GM21717 (cell line): ENCODE measurements around the gene FZR1.

Experiments used
- ATAC-seq: cut with Tn5 transposase; IDR thresholded peaks from one replicate; pipeline ENCODE4 v1.9.1; 2021; ENCODE audit warnings: mild to moderate bottlenecking, moderate library complexity; ENCODE audit not compliant: unreplicated experiment

Gene FZR1

DNA sequence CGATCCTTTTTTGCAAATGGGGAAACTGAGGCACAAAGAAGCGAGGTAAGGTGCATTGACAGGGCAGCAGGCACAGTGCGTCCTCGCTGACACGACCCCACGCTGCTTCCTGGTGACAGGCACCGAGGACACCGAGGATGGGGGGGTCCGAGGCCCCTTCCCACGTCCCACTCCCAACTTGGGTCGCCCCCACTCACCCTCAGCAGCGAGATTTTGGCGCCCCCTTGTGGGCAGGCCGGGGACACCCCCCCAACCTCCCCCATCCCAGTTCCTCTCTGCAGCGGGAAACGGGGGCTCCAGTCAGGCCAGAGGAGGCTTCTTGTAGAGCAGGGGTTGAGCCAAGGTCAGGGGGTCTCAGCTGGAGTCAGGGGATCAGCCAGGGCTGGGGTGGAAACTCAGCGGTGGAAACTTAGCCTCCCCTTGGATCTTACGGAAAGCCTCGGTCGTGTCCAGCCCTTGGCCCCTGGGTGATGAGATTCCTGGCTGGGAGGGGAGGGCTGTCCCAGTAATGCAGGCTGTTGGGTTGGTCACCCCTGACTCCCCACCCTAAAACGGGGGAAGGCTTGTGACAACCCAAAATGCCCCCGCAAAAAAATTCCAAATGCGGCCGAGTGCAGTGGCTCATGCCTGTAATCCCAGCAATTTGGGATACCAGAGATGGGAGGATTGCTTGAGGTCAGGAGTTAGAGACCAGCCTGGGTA lies 34.0 kb upstream of the FZR1 start:
- ATAC-seq, result no peak

DNA sequence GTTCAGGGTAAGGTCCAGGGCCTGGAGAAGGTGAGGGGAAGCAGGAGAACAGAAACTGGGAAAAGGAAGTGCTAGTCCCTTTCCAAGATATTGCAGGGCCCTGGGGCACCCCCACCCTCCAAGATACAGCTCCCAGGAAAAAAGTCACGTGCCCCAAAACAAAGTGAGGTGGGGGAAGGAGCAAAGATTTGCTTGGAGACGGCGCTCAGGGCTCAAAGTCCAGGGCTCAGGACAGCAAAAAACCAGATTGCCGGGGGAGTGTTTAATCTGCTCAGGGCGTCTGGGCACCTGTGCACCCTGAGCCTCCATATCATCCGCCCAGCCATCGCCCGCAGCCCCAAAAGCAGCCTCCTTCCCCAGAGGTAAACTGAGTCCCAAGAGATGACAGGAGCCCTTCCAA lies 32.1 kb upstream of the FZR1 start:
- ATAC-seq, result no peak

DNA sequence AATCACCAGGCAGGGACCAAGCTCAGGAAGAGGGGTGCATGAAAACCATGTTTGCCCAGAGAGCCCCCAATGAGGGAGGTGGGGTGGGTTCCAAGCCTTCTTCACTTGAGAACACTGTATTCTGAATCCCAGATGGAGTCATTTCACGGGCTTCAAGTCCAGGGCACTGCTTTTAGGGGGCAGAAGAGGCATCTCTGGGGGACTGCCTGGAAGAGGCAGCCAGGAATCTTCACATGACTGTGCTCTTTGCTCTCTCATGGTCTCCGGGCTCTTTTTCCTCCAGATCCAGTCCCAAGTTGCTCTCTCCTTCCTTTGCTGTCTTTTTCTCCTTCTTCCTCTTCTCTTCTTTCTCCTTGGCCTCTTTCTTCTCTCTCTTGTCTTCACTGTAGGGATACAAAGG lies 31.5 kb upstream of the FZR1 start:
- no peak for ATAC-seq

DNA sequence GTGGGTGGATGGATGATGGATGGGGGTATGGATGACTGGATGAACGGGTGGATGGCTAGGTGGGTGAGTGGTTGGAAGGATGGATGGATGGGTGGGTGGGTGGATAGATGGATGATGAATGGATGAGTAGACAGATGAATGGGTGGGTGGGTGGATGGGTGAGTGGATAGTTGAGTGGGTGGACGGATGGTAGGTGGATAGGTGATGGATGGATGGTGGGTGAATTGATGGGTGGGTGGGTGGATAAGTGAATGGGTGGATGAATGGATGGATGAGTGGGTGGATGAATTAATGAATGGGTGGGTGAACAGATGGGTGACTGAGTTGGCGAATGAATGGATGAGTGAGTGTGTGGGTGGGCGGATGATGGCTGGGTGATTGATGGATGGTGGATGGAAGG lies 30.7 kb upstream of the FZR1 start:
- ATAC-seq, result no peak

DNA sequence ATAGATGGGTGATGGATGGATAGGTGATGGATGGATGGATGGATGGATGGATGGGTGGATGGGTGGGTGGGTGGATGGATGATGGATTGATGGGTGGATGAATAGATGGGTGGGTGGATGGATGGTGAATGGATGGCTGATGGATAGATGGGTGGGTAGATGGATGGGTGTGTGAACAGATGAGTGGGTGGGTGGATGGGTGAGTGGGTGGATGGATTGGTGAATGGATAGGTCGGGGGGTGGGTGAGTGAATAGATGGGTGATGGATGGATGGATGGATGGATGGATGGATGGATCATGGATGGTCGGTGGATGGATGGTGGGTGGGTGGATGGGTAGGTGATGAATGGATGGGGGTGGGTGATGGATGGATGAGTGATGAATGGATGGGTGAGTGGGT lies 29.3 kb upstream of the FZR1 start:
- no peak for ATAC-seq

DNA sequence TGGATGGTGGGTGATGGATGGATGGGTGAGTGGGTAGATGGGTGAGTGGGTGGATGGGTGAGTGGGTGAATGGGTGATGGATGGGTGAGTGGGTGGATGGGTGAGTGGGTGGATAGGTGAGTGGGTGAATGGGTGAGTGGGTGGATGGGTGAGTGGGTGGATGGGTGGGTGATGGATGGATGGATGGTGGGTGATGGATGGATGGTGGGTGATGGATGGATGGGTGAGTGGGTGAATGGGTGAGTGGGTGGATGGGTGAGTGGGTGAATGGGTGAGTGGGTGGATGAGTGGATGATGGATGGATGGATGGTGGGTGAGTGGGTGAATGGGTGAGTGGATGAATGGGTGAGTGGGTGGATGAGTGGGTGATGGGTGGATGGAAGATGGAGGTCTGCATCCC lies 28.6 kb upstream of the FZR1 start:
- ATAC-seq, result no peak

DNA sequence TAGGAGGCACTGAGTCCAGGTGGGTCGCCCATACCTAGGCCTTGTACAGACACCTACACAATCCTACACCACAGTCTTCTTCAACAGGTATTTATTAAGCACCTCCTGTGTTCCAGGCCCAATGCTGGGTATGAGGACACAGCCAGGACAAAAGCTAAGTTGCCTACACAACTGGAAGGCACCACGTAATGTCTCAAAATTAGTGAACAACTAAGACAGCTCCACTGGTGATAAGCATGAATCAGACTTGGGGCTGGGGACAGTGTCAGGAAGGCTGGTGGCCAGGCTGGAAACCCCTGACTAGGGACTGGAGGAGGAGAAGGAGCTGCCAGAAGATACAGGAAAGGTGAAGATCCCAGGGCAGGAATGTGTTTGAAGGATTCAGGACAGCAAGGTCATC lies 28.2 kb upstream of the FZR1 start:
- ATAC-seq, result no peak

DNA sequence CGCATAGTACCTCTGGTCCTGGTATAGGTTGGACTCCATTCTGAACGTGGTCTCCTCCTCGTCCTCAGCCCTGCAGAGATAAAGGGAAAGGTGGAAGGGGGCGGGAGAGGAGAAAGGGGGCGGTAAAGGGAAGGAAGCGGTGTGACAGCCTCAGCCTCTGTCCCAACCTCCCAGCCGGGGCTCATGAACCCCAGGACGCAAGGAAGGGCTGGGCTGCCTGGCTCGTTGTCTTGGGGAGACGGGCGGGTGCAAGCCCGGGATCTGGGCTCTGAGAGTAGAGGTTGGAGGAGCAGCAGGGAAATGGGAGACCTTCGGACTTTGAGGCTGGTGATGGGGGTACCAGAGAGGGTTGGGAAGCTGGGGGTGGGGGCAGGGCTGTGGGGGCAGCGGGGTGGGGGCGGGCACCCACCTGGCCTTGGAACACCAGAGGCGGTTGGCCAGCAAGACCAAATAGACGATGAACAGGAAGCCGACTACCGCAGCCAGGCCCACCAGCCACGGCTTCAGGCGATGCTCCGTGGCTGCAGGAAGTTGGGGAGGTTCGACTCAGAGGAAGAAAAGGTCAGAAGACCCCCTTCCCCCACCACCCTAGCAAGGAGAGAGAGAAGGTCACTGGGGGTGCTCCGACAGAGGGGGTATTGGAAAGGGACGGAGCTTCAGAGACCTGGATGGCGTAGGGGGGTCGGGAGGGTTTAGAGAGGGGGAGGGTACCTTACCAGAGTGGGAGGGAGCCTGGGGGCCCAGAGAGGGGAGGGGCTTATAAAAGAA lies 27.5 kb upstream of the FZR1 start:
- no peak for ATAC-seq

DNA sequence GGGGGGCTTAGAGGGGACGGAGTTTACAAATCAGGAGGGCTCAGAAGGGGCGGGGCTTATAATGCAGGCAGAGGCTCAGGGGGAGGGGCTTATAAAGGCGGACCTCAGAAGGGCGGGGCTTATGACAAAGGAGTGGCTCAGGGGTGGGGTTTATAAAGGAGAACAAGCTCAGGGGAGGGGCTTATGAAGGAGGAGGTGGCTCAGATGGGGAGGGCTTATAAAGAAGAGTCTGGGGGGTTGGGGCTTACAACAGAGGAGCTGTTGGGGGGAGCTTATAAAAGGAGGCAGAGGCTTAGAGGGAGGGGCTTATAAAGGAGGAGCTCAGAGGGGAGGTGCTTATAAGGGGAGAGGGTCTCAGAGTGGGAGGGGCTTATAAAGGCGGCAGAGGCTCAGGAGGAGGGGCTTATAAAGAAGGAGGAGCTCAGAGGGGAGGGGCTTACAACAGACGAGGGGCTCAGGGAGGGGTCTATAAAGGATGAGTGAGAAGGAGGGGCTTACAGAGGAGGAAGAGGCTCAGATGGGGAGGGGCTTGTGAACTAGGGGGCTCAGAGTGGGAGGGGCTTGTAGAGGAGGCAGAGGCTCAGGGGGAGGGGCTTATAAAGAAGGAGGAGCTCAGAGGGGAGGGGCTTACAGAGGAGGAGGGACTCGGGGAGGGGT lies 26.8 kb upstream of the FZR1 start:
- no peak for ATAC-seq

DNA sequence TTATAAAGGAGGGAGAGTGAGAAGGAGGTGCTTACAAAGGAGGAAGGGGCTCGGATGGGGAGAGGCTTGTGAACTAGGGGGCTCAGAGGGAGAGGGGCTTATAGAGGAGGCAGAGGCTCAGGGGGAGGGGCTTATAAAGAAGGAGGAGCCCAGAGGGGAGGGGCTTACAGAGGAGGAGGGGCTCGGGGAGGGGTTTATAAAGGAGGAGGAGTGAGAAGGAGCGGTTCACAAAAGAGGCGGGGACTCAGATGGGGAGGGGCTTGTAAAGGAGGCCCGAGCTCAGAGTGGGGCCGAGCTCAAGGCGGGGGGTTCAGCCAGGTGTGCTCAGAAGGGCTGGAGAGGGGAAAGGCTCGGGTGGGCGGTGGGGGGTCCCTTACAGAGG lies 26.3 kb upstream of the FZR1 start:
- no peak for ATAC-seq

DNA sequence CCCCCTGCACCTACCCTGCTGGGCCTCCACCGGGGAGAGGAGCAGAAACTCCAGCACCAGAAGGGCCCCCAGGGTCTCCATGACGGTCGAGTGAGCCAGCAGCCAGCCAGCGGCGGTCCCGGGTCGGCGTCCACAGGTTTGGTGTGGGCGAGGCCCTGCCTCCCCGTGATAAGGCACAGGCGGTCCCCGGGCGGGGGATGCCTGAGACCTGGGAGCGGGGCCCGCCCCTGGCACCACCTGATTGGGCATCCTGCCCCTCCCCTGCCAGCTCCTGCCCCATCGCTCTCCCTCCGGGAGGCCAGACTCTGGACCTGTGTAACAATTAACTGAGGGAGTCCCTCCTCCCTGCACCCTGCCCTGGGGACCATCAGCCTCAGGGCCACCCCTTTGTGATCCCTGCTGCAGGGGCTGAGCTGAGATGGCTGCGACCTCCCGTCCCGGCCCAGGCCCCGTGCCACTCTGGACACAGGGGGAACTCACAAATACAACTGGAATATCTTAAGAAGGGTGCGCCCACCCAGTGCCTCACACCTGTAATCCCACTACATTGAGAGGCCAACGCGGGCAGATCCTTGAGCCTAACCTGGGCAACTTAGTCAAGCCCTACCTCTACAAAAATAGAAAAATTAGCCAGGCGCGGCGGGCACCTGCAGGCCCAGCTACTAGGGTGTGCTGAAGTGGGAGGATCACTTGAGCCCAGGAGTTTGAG lies 25.6 kb upstream of the FZR1 start, which contains the start of gene SMIM24:
Gene SMIM24 (minus strand): TSS at position 143 of the 709 bp plus-strand sequence. CDS start 62 bp downstream, at position 81.
- no peak for ATAC-seq

DNA sequence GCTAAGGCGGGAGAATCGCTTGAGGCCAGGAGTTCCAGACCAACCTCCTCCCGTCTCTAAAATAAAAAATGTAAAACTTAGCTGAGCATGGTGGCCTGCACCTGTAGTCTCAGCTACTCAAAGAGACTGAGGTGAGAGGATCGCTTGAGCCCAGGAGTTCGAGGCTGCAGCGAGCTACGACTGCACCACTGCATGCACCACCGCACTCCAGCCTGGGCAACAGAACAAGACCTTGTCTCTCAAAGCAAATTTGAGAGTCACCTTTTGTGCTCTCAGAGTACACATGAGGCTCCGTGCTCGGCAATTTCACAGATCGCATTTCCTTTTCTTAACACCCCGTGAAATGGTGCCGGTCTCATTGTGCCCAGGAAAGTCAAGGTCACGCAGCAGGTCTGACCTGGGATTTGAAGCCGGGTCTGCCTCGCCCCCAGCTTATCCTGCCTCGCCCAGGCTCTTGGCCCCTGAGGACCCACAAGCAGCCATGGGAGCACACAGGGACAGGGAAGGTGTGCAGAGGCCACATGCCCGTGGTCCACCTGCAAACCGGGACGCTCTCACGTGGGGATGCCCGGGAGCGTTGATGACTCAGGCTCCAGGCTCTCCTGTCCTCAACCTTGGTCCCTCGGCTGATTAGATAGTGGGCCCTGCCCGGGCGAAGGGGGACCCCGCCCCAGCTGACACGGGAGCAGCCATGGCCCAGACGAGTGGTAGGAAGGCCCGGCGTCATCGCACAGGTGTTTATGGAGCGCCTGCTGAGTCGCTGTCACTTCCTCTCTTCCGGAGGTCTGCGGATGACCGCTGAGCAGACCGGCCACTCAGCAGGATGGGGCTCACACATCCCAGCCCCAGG lies 24.6 kb upstream of the FZR1 start:
- ATAC-seq, result no peak

DNA sequence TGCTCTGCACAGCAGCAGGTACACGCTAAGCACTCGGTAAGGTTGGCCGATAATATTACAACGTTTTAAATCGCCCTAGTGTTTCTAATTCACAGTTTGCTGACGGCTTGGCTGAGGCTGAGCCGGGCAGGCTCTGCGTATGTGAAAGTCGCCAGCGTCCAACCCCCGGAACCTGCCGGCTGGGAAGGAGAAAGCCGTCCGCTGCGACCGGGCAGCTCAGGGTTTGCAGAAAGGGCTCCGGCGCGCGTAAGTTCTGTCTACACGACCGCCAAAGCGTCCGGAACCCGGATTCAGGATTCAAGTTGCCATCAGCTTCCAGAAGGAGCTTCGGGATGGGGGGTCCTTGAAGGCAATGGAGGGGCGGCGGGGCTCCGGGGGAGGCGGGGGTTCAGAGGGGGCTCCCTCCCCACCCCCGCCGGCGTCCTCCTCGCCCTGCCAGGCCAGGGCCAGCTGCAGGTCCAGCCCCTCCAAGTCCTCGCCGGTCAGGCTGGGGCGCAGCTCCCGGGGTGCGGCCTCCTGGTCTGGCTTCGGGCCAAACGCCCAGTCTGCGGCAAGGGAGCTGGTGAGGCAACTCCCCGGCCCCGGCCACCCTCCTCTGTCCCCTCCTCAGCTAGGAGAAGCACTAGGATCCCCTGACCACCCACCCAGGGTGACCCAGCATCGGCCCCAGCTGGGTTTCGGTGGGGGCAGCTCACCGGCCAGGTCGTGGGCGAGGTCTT lies 23.4 kb upstream of the FZR1 start:
- ATAC-seq, result no peak

DNA sequence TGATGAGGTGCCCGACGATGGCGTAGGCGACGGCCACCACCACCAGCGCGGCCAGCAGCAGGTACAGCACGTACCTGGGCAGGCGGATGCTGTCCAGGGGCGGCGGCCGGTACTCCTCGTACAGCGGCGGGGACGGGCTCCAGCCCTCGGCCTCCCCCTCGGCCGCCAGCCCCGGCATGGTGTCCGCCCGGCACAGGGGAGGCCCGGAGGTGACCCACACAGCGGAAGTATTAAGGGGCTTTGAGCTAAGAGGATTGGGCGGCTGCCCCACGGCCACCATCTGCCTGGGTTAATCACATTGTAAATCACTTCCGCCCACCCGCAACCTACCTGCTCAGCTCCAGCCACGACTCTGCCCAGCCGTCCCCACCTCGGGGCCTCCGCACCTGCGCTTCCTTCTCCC lies 22.9 kb upstream of the FZR1 start, which contains the start of gene SMIM44:
Gene SMIM44 (minus strand): TSS at position 216 of the 403 bp plus-strand sequence. CDS start 38 bp downstream, at position 178.
- ATAC-seq, result no peak

DNA sequence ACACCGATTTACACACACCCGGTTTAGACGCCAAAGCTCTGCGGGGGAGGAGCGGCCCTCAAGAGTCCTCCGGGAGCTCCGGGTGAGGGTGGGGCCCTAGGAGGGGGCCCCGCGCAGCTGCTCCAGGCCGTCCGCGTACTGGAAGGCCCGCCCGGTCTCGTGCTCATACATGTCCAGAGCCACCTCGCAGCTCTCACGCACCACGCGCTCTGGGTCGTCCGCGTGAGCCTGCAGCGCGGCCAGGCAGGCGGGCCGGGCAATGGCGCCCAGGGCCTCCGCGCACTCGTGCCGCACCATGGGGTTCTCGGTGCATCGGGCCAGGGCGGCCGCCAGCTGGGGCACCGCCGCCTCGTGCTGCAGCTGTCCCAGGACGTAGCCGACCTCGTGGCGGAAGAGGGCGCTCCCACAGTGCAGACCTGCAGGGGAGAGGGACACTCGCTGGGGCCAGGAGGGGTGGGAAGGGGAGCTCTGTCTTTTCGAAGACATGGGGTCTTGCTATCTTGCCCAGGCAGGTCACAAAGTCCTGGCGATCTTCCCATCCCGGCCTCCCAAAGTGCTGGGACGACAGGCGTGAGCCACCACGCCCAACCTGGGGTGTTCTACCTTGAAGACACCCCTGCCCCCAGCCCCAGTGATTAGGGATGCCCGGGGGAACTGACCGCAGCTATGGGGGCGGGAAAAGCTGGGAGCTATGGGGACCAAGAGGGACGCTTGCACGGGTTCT lies 14.6 kb upstream of the FZR1 start:
- ATAC-seq, result no peak

DNA sequence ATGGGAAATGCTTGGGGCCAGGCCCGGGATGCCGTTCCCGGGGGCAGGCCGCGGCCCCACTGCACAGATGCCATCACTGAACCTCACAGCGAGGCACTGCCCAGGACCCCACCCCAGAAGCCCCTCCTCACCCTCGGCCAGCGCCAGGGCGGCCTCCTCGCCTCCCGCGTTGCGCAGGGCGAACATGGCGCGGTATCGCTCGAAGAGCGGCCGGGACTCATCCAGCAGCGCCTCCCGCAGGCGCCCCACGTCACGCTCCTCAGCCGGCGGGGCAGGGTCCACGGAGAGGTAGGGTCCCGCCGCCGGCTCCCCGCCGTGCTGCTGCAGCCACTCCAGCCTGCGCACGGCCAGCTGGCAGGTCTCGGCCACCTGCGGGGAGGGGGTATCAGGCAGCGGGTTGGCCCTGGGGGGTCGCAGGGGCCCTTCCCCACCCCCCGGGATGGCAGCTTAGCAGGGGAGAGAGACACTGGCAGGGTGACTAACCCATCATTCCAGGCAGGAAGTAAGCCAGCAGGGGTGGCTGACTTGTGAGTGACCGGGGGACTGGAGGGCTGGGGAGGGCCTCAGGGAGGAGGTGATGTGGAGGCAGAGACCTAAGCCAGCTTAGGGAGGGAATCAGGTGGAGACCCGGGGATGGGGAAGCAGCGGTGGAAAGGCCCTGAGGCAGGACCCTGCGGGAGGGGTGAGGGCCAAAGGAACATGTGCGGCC lies 13.8 kb upstream of the FZR1 start:
- ATAC-seq, result no peak

DNA sequence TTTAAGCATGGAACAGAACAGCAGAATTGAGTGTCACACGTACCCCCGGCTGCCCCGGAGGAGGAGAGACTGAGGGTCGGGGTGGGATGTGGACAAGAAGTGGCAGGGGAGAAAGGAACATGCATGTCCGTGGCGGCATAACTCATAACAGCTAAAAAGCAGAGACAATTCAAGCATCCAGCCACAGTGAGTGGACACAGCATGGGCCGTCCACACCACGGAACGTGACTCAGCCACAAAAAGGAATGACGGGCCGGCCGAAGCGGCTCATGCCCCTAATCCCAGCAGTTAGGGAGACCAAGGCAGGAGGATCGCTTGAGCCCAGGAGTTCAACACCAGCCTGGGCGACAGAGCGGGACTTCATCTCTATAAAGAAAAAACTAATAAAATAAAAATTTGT lies 13.2 kb upstream of the FZR1 start:
- no peak for ATAC-seq

DNA sequence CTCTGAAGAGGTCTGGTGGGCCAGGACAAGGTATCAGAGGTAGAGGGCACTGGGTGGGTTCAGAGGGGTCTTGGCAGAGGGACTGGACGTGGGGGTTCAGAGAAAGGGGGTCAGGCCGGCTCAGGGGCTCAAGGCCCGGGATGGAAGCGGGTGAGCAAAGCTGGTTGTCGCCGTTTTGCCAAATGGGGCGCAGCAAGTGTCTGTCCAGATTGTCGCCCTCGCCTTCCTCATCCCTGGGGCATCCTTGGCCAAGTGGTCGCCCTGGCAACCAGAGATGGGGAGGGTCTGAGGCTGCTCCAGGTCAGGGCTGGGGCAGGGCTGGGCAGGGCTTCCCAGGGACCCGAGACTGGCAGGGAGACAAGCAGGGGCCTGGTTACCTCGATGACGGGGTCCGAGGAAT lies 12.5 kb upstream of the FZR1 start:
- no peak for ATAC-seq
